GM18526 (cell line): ENCODE data around the gene GDAP2.
A peak's percentile ranks its signal among the peaks of the same experiment; 100 is the strongest.

Experiments used
- POLR2A ChIP-seq: IDR thresholded peaks from 3 replicates; pipeline ENCODE4 v1.6.1; 2011; ENCODE audit not compliant: insufficient read length; ENCODE audit errors: extremely low read depth

Gene GDAP2, protein sequence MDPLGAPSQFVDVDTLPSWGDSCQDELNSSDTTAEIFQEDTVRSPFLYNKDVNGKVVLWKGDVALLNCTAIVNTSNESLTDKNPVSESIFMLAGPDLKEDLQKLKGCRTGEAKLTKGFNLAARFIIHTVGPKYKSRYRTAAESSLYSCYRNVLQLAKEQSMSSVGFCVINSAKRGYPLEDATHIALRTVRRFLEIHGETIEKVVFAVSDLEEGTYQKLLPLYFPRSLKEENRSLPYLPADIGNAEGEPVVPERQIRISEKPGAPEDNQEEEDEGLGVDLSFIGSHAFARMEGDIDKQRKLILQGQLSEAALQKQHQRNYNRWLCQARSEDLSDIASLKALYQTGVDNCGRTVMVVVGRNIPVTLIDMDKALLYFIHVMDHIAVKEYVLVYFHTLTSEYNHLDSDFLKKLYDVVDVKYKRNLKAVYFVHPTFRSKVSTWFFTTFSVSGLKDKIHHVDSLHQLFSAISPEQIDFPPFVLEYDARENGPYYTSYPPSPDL

DNA sequence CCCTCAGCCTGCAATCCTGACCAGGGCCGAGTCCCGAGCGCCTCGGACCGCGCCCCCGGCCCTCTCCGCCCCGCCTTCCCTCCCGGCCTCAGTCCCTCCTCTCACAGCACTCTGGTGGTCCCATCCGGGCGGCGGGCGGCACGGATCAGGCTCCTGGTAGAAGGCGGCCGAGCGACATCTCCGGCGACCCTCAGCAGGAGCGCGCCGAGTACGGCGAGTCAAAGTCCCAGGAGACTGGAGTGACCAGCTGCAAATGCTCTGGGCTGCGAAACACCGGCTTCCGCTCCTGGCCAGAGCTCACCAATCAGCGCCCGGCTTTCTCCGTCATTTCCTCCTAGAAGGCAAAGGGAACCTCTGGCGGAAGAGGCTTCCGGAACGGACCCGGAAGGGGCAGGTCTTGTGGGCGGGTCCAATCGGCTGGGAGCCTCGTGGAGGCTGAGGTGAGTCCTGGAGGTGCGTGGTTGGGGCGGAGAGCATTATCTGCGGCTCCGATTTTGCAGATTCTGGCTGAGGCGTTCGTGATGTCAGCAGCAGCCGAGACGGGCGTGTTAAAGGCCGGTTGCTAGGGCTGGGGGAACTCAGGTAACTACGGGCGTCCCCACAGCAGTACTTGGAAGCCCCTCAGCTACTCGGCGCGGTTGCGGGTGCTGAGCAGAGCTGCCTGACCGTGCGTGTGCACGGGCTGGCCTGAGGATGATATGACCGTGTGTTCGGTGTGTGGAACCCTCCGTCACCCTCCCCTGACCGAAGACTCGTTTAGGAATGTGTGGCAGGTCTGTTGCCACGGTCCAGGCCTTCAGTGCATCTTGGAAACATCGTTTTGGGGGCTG, at the start of gene GDAP2, which contains the start of gene WDR3:
TSS of gene GDAP2 (minus strand) at position 279 of the 830 bp plus-strand sequence. CDS start 9,264 bp downstream, outside the sequence.
TSS of gene WDR3 (plus strand) at position 397 of the 830 bp plus-strand sequence. CDS start 3,581 bp downstream, outside the sequence.
- peak; percentile 79 for TF ChIP-seq POLR2A

DNA sequence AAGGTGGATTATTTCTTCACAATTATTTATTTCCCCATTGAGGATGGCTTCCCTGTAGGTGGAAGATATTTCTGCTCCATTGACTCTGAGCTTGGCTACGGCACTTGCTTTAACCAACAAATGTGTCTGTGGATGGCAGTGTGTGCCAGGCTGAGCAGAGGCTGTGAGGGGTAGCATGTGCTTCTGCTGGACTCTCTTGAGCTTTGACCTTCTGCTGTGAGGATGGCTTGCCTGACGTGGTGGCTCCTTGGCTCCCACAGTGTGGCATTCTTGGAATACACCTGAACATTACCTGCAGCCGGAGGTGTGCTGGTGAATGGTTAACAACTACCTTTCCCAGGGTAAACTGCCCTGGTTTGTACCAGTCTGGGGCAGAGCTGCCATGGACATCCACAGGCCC, 47.0 kb upstream of the GDAP2 start:
- TF ChIP-seq POLR2A = no peak

DNA sequence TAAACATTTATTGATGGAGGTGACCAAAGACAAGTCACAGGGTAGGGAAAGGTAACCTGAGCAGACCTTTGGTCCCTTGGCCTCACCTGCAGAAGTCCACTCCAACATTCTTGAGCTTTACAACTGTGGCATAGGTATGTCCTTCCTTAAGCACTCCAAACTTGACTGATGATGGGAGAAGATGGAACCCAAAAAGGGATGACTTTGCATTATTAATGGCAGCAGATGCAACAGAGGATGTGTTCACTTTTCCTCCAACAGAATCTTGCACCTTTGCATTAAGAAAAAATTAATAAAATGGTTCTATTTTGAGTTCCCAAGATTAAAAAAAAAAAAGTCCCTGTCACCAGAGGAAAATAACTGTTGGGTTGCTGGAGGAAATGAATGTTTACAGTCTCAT, 42.4 kb upstream of the GDAP2 start:
- TF ChIP-seq POLR2A = no peak

DNA sequence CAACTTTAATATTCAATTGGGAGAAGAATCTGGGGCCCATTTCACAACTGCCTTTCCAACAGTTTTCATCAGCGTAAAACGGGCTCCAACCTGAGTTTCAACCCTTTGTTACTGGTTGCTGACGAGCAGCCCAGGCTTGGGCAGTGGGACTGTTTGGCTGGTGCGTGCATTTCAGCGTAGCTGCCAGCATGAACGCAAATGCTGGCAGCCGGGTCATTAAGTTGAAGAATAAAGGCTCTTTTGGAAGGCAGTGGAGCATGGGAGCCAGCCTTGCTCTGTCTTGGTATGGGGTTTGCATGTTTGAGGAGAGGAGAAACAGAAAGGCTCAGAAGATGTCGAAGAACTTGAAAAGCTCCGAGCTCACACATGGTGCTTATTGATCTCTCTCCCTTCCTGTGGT, 40.8 kb upstream of the GDAP2 start:
- no peak for TF ChIP-seq POLR2A

DNA sequence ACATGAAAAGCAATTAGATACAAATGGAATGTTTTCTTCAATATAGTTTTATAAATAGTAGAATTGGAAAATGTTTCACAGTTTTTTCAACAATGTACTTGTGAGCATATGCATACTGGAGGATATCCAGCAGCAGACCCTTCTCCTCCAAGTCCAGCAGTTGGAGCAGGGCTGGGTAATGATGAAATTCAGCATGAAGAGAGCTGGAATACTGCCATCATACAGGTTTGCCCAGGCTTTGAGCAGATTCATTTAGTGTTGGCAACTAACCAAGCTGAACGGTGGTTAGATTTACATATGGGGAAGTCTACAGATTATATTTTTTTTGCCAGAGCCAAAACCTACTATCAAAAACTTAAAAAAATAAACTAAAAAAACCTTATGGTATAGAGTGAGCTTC, 38.5 kb upstream of the GDAP2 start:
- TF ChIP-seq POLR2A = no peak

DNA sequence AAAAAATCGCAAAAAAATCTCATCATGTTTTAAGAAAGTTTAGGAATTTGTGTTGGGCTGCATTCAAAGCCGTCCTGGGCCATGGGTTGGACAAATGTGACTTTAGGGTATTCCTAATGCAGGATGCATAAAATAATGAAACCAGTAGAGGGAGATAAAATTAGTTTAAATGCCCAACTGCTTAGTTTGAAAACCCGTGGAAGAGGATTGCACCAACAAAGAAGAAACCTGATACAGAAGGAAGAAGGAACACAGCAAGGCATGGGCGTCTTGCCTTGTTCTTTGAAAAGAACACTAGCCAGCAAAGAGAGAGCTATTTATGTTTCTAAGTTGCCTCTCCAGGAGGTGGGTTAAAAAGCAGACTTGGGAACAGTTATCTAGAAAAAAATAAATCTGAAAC, 38.1 kb upstream of the GDAP2 start:
- TF ChIP-seq POLR2A = no peak

DNA sequence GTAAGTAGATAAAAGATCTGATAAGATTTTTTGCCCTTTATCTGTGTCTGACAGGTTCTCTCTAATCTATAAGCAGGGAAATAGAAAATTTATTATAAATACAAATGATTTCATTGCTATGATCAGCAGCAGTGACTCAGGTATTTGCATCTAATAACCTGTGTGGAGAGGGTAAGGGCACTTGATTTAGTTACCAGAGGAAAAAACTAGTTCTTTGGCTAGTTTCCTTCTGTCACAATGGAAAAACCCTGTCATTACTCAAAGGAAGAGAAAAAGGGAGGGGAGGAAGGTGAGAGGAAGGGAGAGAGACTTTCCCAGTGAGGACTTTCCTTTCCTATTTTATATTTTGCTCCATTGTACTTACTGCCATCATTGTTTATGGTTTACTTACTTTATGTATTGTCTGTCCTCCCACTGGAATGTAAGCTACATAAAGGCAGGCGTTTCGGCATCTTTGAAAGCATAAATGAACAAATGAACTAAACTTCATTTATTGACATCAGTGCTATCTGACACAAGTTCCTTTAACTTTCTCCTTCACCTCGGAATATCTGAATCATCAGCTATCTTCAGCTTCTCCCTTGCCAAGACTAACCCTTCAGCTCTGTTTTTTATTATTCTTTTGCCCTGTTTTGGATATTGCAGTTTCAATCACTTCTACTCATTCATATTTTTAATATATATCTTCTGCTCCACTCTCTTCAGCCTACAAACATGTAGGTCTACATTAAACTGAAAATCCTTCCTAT, 35.0 kb upstream of the GDAP2 start:
- TF ChIP-seq POLR2A = no peak

DNA sequence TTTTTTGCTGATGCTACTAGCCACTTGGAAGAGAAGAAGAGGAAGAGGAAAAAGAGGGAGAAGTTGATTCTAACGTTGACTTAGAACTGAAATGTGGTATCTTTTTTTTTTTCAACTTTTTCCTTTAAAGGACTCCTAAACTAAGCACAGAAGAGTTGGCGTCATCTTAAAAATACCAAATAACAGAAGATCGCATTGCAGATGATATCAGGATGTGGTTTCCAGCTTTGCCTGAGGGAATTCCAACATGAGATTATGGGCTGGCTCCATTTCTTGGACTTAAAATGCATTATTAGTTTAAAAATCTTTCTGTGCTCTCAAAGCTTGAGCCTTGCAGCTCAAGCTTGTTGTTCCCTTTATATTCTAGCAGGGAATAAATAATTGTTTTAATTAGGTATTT, 29.9 kb upstream of the GDAP2 start:
- no peak for TF ChIP-seq POLR2A

DNA sequence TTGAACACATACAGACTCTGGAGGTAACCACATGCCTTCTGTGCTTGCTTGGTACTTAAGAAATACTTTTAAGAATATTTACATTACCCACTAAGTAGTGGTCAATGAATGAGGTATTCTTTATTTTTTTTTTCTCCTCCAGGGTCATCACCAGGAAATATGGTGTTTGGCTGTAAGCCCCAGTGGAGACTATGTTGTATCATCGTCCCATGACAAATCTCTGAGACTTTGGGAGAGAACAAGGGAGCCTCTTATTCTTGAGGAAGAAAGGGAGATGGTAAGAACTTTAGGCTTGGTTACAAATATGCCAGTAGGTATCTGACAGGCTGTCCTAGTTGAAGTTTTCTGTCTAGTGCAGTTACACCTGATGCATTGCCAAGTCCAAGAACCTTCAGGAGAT, 23.0 kb upstream of the GDAP2 start:
- TF ChIP-seq POLR2A = no peak

DNA sequence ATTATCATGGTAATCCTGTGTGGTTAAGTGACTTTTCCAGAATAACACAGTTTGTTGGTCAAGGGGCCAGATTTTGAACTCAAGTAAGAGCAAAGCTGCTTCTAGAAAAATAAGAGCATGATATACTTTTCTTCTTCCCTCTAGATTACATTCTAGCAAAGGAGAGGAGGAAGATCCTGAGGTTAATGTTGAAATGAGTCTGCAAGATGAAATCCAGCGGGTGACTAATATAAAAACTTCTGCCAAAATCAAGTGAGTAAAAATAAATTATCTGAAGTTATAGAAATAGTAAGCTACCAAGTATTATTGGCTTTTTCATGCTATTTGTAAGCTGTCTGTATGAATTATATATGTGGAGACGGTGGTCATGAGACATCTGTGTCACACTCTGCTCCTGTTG, 12.9 kb upstream of the GDAP2 start:
- no peak for TF ChIP-seq POLR2A

DNA sequence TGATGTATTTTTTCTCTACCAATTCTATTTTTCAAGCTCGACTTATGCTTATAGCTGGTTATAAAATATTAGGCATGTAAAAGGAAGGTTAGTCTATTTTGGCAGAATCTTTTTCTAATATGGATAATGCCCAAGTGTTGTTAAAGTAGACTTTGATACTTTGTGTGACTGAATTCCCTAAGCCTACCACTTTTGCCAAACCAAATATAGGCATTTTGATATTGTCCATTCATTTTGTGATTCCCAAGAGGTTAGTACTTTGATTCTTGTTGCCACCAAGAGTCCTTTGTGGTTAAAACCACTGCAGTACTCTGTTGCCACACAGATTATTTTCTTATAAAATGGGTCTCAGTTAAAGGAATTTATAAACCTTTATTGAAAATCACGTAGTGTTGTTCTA, 4.3 kb upstream of the GDAP2 start:
- no peak for TF ChIP-seq POLR2A

DNA sequence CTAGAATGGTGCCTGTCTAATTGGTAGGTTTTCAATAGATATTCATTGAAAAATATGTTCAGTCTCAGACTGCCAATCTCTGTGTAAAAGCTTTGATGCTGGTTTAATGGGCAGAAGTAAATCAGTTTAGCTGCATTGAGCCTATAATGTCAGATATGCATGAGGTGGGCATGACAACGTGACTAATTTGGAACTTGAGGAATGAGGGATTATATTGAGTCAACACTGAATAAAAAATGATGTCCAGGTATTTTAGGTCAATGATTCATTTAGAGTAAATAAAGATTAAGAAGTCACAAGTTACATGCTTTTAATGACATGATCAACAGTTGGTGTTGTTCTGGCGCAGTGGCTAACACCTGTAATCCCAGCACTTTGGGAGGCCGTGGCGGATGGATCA, 3.2 kb upstream of the GDAP2 start:
- no peak for TF ChIP-seq POLR2A

DNA sequence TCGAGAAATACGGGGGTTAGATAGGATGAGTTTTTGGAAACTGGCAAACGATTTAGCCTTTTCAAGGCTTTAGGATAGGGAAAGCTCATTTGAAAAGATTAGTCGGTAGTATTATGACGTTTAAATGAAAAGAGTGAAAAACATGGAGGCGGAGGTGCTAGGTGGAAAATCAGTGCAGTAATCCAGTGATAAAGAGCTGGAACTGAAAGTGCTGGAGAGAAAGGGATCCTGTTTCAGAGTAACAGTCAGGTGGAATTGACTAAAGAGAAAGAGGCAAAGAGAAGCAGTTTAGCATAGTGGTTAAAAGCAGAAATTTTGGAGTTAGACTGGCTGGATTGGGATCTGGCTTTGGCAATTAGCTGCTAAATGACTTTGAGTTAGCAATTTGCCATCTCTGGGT, 1.1 kb upstream of the GDAP2 start:
- TF ChIP-seq POLR2A = no peak

DNA sequence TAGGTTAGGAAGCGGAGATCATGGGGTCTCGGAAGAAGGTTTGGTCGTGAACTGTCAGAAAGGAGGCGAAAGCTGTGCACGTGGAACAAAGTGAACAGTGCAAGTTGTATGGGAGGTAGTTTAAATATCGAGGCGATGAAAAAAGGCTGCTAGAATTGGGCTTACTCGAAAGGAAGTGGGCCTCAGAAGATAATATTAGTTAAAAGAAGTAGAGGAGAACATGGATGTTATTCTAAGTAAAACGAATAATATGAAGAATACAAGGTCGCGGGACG, 689 bp upstream of the GDAP2 start:
- TF ChIP-seq POLR2A = no peak

DNA sequence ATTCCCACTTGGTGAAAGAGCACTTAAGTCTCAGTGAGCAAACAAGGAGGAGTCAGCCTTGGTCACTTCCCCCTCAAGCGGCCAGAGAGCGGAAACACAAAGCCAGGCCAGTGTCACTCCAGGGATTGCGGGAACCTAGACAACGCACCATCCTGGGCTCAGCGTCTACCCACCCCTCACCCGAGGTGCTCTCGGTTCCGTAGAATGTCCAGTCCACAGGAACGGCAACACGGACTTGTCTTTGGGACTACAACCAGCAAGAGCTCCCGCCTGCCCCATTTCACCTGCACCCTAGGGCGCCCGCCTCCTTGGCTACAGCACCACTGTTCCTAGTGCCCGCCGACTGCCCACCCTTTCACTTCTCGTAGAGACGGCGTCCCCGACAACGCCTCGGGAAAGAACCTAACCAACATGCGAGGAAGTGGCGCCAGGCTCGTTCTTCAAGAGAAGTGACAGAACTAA, 509 bp downstream of the GDAP2 start:
- TF ChIP-seq POLR2A = no peak
